Astrocyte (in vitro differentiated cells and primary cell): Measurements from ENCODE around the gene PARP9. TPM values are rescaled to one million over a fixed set of nuclear protein-coding genes. Genes with fewer than 3 reads are reported as not detected.

ENCODE experiments used
- DNase-seq: peaks from one replicate; pipeline ENCODE4 v3.0.0-alpha.2; 2010; ENCODE audit warnings: low read depth
- FAIRE-seq: peaks from 2 replicates; lab custom pipeline; 2011; peaks lifted over from hg19 to GRCh38; lab: Jason Lieb, UNC
- H2AFZ ChIP-seq: 2 replicates; pipeline ENCODE4 v1.6.0; 2012; ENCODE audit warnings: low read depth, low read length, inconsistent platforms
- H3K27ac ChIP-seq: 2 replicates; pipeline ENCODE4 v1.5.1; 2011; ENCODE audit warnings: low read depth, low read length, inconsistent platforms
- H3K27me3 ChIP-seq: 2 replicates; pipeline ENCODE4 v1.6.0; 2011; ENCODE audit warnings: low read length, inconsistent platforms; ENCODE audit not compliant: insufficient read depth
- H3K36me3 ChIP-seq: 2 replicates; pipeline ENCODE4 v1.5.1; 2011; ENCODE audit warnings: low read length, inconsistent platforms; ENCODE audit not compliant: insufficient read depth
- H3K4me1 ChIP-seq: 2 replicates; pipeline ENCODE4 v1.5.1; 2011; ENCODE audit warnings: low read length, inconsistent platforms; ENCODE audit not compliant: insufficient read depth
- H3K4me2 ChIP-seq: 2 replicates; pipeline ENCODE4 v1.6.0; 2012; ENCODE audit warnings: low read length, inconsistent platforms
- H3K4me3 ChIP-seq: 2 replicates; pipeline ENCODE4 v1.5.1; 2011; ENCODE audit warnings: low read depth, mild to moderate bottlenecking, low read length, inconsistent platforms; ENCODE audit not compliant: insufficient read depth
- H3K79me2 ChIP-seq: 2 replicates; pipeline ENCODE4 v1.6.0; 2012; ENCODE audit warnings: mild to moderate bottlenecking, low read length, inconsistent platforms; ENCODE audit not compliant: insufficient read depth
- H3K9ac ChIP-seq: 2 replicates; pipeline ENCODE4 v1.6.0; 2012; ENCODE audit warnings: mild to moderate bottlenecking, low read length, inconsistent platforms
- H3K9me3 ChIP-seq: 2 replicates; pipeline ENCODE4 v1.5.1; 2012; ENCODE audit warnings: low read depth, mild to moderate bottlenecking, low read length, inconsistent platforms; ENCODE audit not compliant: insufficient read depth
- H4K20me1 ChIP-seq: 2 replicates; pipeline ENCODE4 v1.6.0; 2012; ENCODE audit warnings: low read length, inconsistent platforms; ENCODE audit not compliant: insufficient read depth
- H3K27ac Mint-ChIP-seq: one replicate; pipeline ENCODE4 v1.8.0; 2021; ENCODE audit warnings: mild to moderate bottlenecking, mixed read lengths; ENCODE audit not compliant: unreplicated experiment
- H3K27me3 Mint-ChIP-seq: one replicate; pipeline ENCODE4 v1.8.0; 2021; ENCODE audit warnings: low read depth, mixed read lengths; ENCODE audit not compliant: unreplicated experiment
- H3K36me3 Mint-ChIP-seq: one replicate; pipeline ENCODE4 v1.8.0; 2021; ENCODE audit warnings: low read depth, mixed read lengths; ENCODE audit not compliant: unreplicated experiment
- H3K4me1 Mint-ChIP-seq: one replicate; pipeline ENCODE4 v1.8.0; 2021; ENCODE audit warnings: low read depth, mixed read lengths; ENCODE audit not compliant: unreplicated experiment
- H3K4me3 Mint-ChIP-seq: one replicate; pipeline ENCODE4 v1.8.0; 2021; ENCODE audit warnings: mild to moderate bottlenecking, moderate library complexity, mixed read lengths; ENCODE audit not compliant: unreplicated experiment
- H3K9me3 Mint-ChIP-seq: one replicate; pipeline ENCODE4 v1.8.0; 2021; ENCODE audit warnings: mild to moderate bottlenecking, mixed read lengths; ENCODE audit not compliant: unreplicated experiment
- CTCF ChIP-seq: IDR thresholded peaks from 2 replicates; pipeline ENCODE4 v1.5.1; 2011; ENCODE audit warnings: low read depth, mild to moderate bottlenecking, inconsistent platforms, low read length, moderate library complexity; ENCODE audit not compliant: insufficient read depth
- EZH2 ChIP-seq: IDR thresholded peaks from 2 replicates; pipeline ENCODE4 v1.6.1; 2012; ENCODE audit warnings: mild to moderate bottlenecking, low read length, inconsistent platforms; ENCODE audit not compliant: insufficient read depth
- total RNA-seq: library from RNA; stranded (reverse); gene quantifications from 2 replicates; pipeline ENCODE4 v1.2.1, GENCODE V29; 2021

Gene PARP9
- total RNA-seq, 1 donor from 2014 or later: 74.1 TPM

GRCh38 chr3:122515870-122516269 is 48.2 kb downstream of the PARP9 start:
- no peaks in the 10 kb centered on the region for H3K9me3 ChIP-seq
- H4K20me1 ChIP-seq: peaks cover 32% of the 10 kb centered on the region
- H3K27ac ChIP-seq: no peak overlapping the region
- no peak overlapping the region for H2AFZ ChIP-seq
- DNase-seq: no peak
- FAIRE-seq: no peak
- H3K27ac Mint-ChIP-seq: peak overlapping the region; percentile 60
- H3K27me3 Mint-ChIP-seq: no peaks in the 10 kb centered on the region
- H3K9me3 Mint-ChIP-seq: peaks cover 1% of the 10 kb centered on the region
- no peak for TF ChIP-seq CTCF
- no peak for TF ChIP-seq EZH2
- H3K4me1 Mint-ChIP-seq: peaks cover 22% of the 10 kb centered on the region
- H3K4me3 Mint-ChIP-seq: no peak overlapping the region
- H3K27me3 ChIP-seq: peaks cover 7% of the 10 kb centered on the region
- H3K36me3 ChIP-seq: no peaks in the 10 kb centered on the region
- peaks cover 32% of the 10 kb centered on the region for H3K79me2 ChIP-seq
- H3K4me1 ChIP-seq: peaks cover 10% of the 10 kb centered on the region
- H3K4me3 ChIP-seq: no peak overlapping the region
- peaks cover 3% of the 10 kb centered on the region for H3K36me3 Mint-ChIP-seq
- no peak overlapping the region for H3K4me2 ChIP-seq
- no peak overlapping the region for H3K9ac ChIP-seq

- Histone ChIP-seq H3K27ac (peak overlapping the region; percentile 95), H3K9ac (peak overlapping the region; percentile 95), H3K36me3 (no peaks in the 10 kb centered on the region), H3K4me1 (peaks cover 10% of the 10 kb centered on the region), H3K79me2 (peaks cover 41% of the 10 kb centered on the region), H3K4me2 (peak overlapping the region; percentile 88), H3K4me3 (peak overlapping the region; percentile 85), H2AFZ (peak overlapping the region; percentile 87), H3K27me3 (peaks cover 7% of the 10 kb centered on the region), H3K9me3 (no peaks in the 10 kb centered on the region), H4K20me1 (peaks cover 41% of the 10 kb centered on the region)
- H3K36me3 Mint-ChIP-seq: no peaks in the 10 kb centered on the region
- no peaks in the 10 kb centered on the region for H3K9me3 Mint-ChIP-seq
- peak overlapping the region; percentile 85 for H3K4me3 Mint-ChIP-seq
- no peaks in the 10 kb centered on the region for H3K27me3 Mint-ChIP-seq
- peaks cover 23% of the 10 kb centered on the region for H3K4me1 Mint-ChIP-seq
- peak overlapping the region; percentile 34 for H3K27ac Mint-ChIP-seq
- no peak for TF ChIP-seq EZH2
- TF ChIP-seq CTCF: no peak
- FAIRE-seq (no peak), DNase-seq (no peak)
Observed at GRCh38 chr3:122515020-122515468, 49.1 kb downstream of the PARP9 start.

DNA sequence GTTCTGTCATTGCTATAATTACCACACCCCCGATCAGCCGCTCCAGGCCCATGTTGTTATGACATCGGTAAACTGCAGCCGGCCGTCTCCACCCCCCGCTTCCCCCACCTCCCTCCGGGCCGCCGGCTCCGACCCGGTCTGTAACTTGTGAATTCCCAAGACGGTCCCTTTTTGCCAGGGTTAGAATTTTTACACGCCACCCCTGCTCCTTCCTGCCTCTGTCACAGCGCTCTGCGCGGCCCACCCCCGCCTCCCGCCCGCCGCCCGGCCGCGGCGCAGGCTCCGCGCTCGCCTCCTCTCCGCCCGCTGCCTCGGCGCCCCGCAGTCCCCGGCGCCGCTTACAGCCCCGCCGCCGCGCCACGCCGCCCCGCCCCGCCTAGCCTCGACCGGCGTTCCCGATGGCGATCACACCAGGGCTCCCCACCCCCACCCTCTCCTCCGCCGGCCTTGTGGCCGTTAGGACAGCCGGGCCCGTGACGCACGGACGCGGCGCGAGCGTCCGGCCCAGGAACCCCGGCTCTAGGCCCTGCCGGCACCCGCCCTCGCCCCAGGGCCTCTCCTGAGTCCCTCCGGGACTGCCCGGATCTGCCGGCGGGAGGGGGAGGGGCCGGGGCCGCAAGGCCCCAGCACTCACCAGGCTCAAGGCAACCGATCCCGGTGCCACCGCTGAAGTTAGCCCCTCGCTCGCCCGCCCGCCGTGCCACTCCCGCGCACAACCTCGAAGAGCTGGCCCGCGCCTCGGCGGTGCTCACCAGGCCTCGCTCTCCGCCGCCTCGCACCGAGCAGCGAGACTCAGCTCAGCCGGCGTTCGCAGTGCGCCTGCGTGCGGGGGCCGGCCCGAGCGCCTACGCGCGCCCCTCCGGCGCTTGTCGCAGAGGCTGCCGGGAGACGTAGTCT is 49.7 kb downstream of the PARP9 start, which contains the start of gene KPNA1:
TSS of gene KPNA1 (minus strand) at position 817 of the 897 bp plus-strand sequence. CDS start 18,374 bp downstream, outside the sequence.
- H3K36me3 Mint-ChIP-seq: no peaks in the 10 kb centered on the region
- H3K27me3 Mint-ChIP-seq: no peaks in the 10 kb centered on the region
- TF ChIP-seq CTCF (no peak), EZH2 (no peak)
- Histone ChIP-seq H3K27me3 (peaks cover 7% of the 10 kb centered on the region), H3K36me3 (no peaks in the 10 kb centered on the region), H3K4me3 (peak within 1 kb of the TSS; percentile 85), H3K9me3 (no peaks in the 10 kb centered on the region), H3K4me1 (peaks cover 10% of the 10 kb centered on the region), H2AFZ (peak within 1 kb of the TSS; percentile 87), H3K79me2 (peaks cover 47% of the 10 kb centered on the region), H3K4me2 (peak within 1 kb of the TSS; percentile 88), H3K9ac (peak within 1 kb of the TSS; percentile 95), H3K27ac (peak within 1 kb of the TSS; percentile 95), H4K20me1 (peaks cover 47% of the 10 kb centered on the region)
- H3K27ac Mint-ChIP-seq: peak within 1 kb of the TSS; percentile 90
- DNase-seq: peak; percentile 66
- no peaks in the 10 kb centered on the region for H3K9me3 Mint-ChIP-seq
- H3K4me3 Mint-ChIP-seq: peak within 1 kb of the TSS; percentile 97
- no peak for FAIRE-seq
- peaks cover 27% of the 10 kb centered on the region for H3K4me1 Mint-ChIP-seq
